ENCODE data around the gene TTC28.

Gene TTC28

GRCh38 chr22:28027453-28028448 lies 651.9 kb downstream of the TTC28 start:
- DNase-seq (ENCODE audit: low read depth): no peak
- TF ChIP-seq CTCF (IDR thresholded peaks at IDR 0.05; ENCODE audit: low read depth, low read length): no peak
- no peak for TF ChIP-seq POLR2A (IDR thresholded peaks at IDR 0.05; ENCODE audit: extremely low read depth, insufficient read length)
- TF ChIP-seq MYC (IDR thresholded peaks at IDR 0.05; ENCODE audit: low read depth, low read length): no peak
- no peak for TF ChIP-seq MAX (IDR thresholded peaks at IDR 0.05; ENCODE audit: low read depth, low read length)
- no peak overlapping the region for H3K4me3 ChIP-seq (ENCODE audit: low read depth, low read length)

GRCh38 chr22:28025866-28026575 lies 653.6 kb downstream of the TTC28 start:
- no peak for TF ChIP-seq POLR2A (IDR thresholded peaks at IDR 0.05; ENCODE audit: extremely low read depth, insufficient read length)
- no peak overlapping the region for H3K4me3 ChIP-seq (ENCODE audit: low read depth, low read length)
- DNase-seq (ENCODE audit: low read depth): no peak

GRCh38 chr22:28025333-28025732 lies 654.3 kb downstream of the TTC28 start:
- no peak for TF ChIP-seq MYC (IDR thresholded peaks at IDR 0.05; ENCODE audit: low read depth, low read length)
- TF ChIP-seq CTCF (IDR thresholded peaks at IDR 0.05; ENCODE audit: low read depth, low read length): no peak
- no peak for TF ChIP-seq POLR2A (IDR thresholded peaks at IDR 0.05; ENCODE audit: extremely low read depth, insufficient read length)
- TF ChIP-seq MAX (IDR thresholded peaks at IDR 0.05; ENCODE audit: low read depth, low read length): no peak
- DNase-seq (ENCODE audit: low read depth): no peak
- H3K4me3 ChIP-seq (ENCODE audit: low read depth, low read length): no peak overlapping the region

- no peak for DNase-seq (ENCODE audit: low read depth)
- TF ChIP-seq CTCF (IDR thresholded peaks at IDR 0.05; ENCODE audit: low read depth, low read length) (no peak), POLR2A (IDR thresholded peaks at IDR 0.05; ENCODE audit: extremely low read depth, insufficient read length) (no peak), MYC (IDR thresholded peaks at IDR 0.05; ENCODE audit: low read depth, low read length) (no peak), MAX (IDR thresholded peaks at IDR 0.05; ENCODE audit: low read depth, low read length) (no peak)
- no peak overlapping the region for H3K4me3 ChIP-seq (ENCODE audit: low read depth, low read length)
These were observed 655.2 kb downstream of the TTC28 start for GRCh38 chr22:28024422-28024888.

- no peak for TF ChIP-seq CTCF (IDR thresholded peaks at IDR 0.05; ENCODE audit: low read depth, low read length)
- TF ChIP-seq MAX (IDR thresholded peaks at IDR 0.05; ENCODE audit: low read depth, low read length): no peak
- no peak for TF ChIP-seq MYC (IDR thresholded peaks at IDR 0.05; ENCODE audit: low read depth, low read length)
- TF ChIP-seq POLR2A (IDR thresholded peaks at IDR 0.05; ENCODE audit: extremely low read depth, insufficient read length): no peak
- H3K4me3 ChIP-seq (ENCODE audit: low read depth, low read length): no peak overlapping the region
- no peak for DNase-seq (ENCODE audit: low read depth)
These were observed 655.9 kb downstream of the TTC28 start for GRCh38 chr22:28023774-28024173.

- TF ChIP-seq POLR2A (IDR thresholded peaks at IDR 0.05; ENCODE audit: extremely low read depth, insufficient read length) (no peak), CTCF (IDR thresholded peaks at IDR 0.05; ENCODE audit: low read depth, low read length) (no peak), MYC (IDR thresholded peaks at IDR 0.05; ENCODE audit: low read depth, low read length) (no peak), MAX (IDR thresholded peaks at IDR 0.05; ENCODE audit: low read depth, low read length) (no peak)
- no peak overlapping the region for H3K4me3 ChIP-seq (ENCODE audit: low read depth, low read length)
- no peak for DNase-seq (ENCODE audit: low read depth)
These were observed 656.6 kb downstream of the TTC28 start for GRCh38 chr22:28023036-28023435.

All from NB4 (cell line).